Thyroid gland (tissue), 4 donors: Measurements from ENCODE around the gene P2RY2. TPM values are rescaled to one million over a fixed set of nuclear protein-coding genes. Genes with fewer than 3 reads are reported as not detected.
"Not testable (repeated sequence)": the region's sequence is repeated elsewhere in the genome, so short reads cannot be mapped to it uniquely, and the experiment has no call there.

ENCODE experiments used
- DNase-seq, 2 donors: peaks; one replicate each; pipeline ENCODE4 v3.0.0-alpha.2; 2019
- H3K27ac ChIP-seq, 3 donors: fragments of 200-600 bp; sonication (generic); 1 replicate in 2 of 3; 2 replicates in 1 of 3; pipeline ENCODE4 v1.5.1; 2016 to 2019; ENCODE audit warnings: mild to moderate bottlenecking in 1 of 3, moderate library complexity in 1 of 3
- H3K27me3 ChIP-seq: fragments of 200-600 bp; sonication (generic); one replicate; pipeline ENCODE4 v1.5.1; 2019
- H3K36me3 ChIP-seq, 2 donors: fragments of 200-600 bp; sonication (generic); one replicate each; pipeline ENCODE4 v1.5.1; 2016 to 2019
- H3K4me1 ChIP-seq, 2 donors: fragments of 200-600 bp; sonication (generic); one replicate each; pipeline ENCODE4 v1.5.1; 2017 to 2019
- H3K4me3 ChIP-seq, 3 donors: fragments of 200-600 bp; sonication (generic); replicated peaks in 1 of 3; 1 replicate in 2 of 3; 2 replicates in 1 of 3; pipeline ENCODE4 v1.5.1; 2016; ENCODE audit warnings: mild to moderate bottlenecking in 1 of 3
- H3K9me3 ChIP-seq: fragments of 200-600 bp; sonication (generic); one replicate; pipeline ENCODE4 v1.5.1; 2017
- CTCF ChIP-seq, 6 experiments: fragments of 200-600 bp in 3 of 6; fragments of 450-650 bp in 3 of 6; sonication (generic) in 3 of 6; IDR thresholded peaks; one replicate each; pipeline ENCODE4 v1.5.1; 2016 to 2019; ENCODE audit warnings: antibody characterized with exemption in 6 of 6, mild to moderate bottlenecking in 2 of 6, inconsistent platforms in 1 of 6, moderate library complexity in 1 of 6
- POLR2A ChIP-seq, 2 donors: fragments of 450-650 bp; IDR thresholded peaks; one replicate each; pipeline ENCODE4 v1.6.1; 2017; ENCODE audit warnings: antibody characterized with exemption in 2 of 2, mild to moderate bottlenecking in 2 of 2, moderate library complexity in 1 of 2
- WGBS, 2 donors: methylation state at CpG; one replicate each; pipeline ENCODE4 v1.1.5; 2017; 5-methylcytosine and 5-hydroxymethylcytosine counted together
- intact Hi-C: fragments of 100-400 bp; cut with DNase I; formaldehyde crosslinking; loops from one replicate; pipeline ENCODE4 v1.15.1; 2023
- total RNA-seq, 4 donors: library from RNA; depleted of rRNA; stranded (reverse); fragments of >200 nt; gene quantifications; one replicate each; pipeline ENCODE4 v1.2.3, GENCODE V29; 2016

P2RY2 gene
- total RNA-seq, 4 donors from 2014 or later, result 29.3 to 38.1 (median 37.7) TPM

- no peak overlapping the region for H3K4me3 ChIP-seq
- no peak for DNase-seq
- no peaks in the 10 kb centered on the region for H3K27me3 ChIP-seq
- H3K27ac ChIP-seq, result no peak overlapping the region
- peaks cover 5 to 38% of the 10 kb centered on the region in 2 donors for H3K4me1 ChIP-seq
- H3K36me3 ChIP-seq, result no peaks in the 10 kb centered on the region
- no peaks in the 10 kb centered on the region for H3K9me3 ChIP-seq
- TF ChIP-seq CTCF (IDR thresholded peaks at IDR 0.05) (no peak), POLR2A (IDR thresholded peaks at IDR 0.05) (no peak)
- intact Hi-C loops, result no loop called here
- 89% methylated on average over 18 of the region's 18 CpGs for WGBS, 2 donors
These were observed 52.9 kb downstream of the P2RY2 start for GRCh38 chr11:73270855-73271477.

GRCh38 chr11:73271478-73271865 lies 53.4 kb downstream of the P2RY2 start:
- H3K27me3 ChIP-seq, H3K36me3 ChIP-seq, intact Hi-C loops, H3K4me3 ChIP-seq, H3K27ac ChIP-seq, H3K9me3 ChIP-seq, DNase-seq: not testable (repeated sequence)
- 86 to 91% methylated on average over 10 of the region's 10 CpGs for WGBS, 2 donors
- H3K4me1 ChIP-seq, result peaks cover 5 to 38% of the 10 kb centered on the region in 2 donors

- intact Hi-C loops, result no loop called here
- Histone ChIP-seq H3K9me3 (no peaks in the 10 kb centered on the region), H3K4me1 (peaks cover 5 to 38% of the 10 kb centered on the region in 2 donors), H3K36me3 (no peaks in the 10 kb centered on the region), H3K27me3 (no peaks in the 10 kb centered on the region), H3K4me3 (no peak within 1 kb of the TSS), H3K27ac (peak within 1 kb of the TSS; percentile 7 to 39 (median 22))
- no peak for DNase-seq
- TF ChIP-seq CTCF (IDR thresholded peaks at IDR 0.05) (no peak), POLR2A (IDR thresholded peaks at IDR 0.05) (no peak)
- WGBS, 2 donors, result 78 to 89% methylated on average over 15 to 17 of the region's 17 CpGs
These were observed 54.0 kb downstream of the P2RY2 start, which contains the start of gene P2RY6 for GRCh38 chr11:73271936-73272679. Gene P2RY6 (plus strand): TSS chr11:73272338. CDS start chr11:73296519, 24,181 bp downstream.

GRCh38 chr11:73272680-73273038 lies 54.6 kb downstream of the P2RY2 start:
- Histone ChIP-seq H3K9me3 (no peaks in the 10 kb centered on the region), H3K27me3 (no peaks in the 10 kb centered on the region), H3K36me3 (no peaks in the 10 kb centered on the region), H3K27ac (peak overlapping the region; percentile 7 to 39 (median 22)), H3K4me3 (no peak overlapping the region), H3K4me1 (peaks cover 5 to 38% of the 10 kb centered on the region in 2 donors)
- no peak for TF ChIP-seq POLR2A (IDR thresholded peaks at IDR 0.05)
- TF ChIP-seq CTCF (IDR thresholded peaks at IDR 0.05), result no peak
- intact Hi-C loops, result no loop called here
- WGBS, 2 donors, result 89 to 95% methylated on average over 7 of the region's 7 CpGs
- no peak for DNase-seq

GRCh38 chr11:73273222-73273895 lies 55.3 kb downstream of the P2RY2 start:
- no peaks in the 10 kb centered on the region for H3K9me3 ChIP-seq
- intact Hi-C loops, result no loop called here
- TF ChIP-seq POLR2A (IDR thresholded peaks at IDR 0.05) (no peak), CTCF (IDR thresholded peaks at IDR 0.05) (no peak)
- 33 to 48% methylated on average over 8 of the region's 8 CpGs for WGBS, 2 donors
- peak overlapping the region; percentile 7 to 39 (median 22) for H3K27ac ChIP-seq
- H3K27me3 ChIP-seq, result no peaks in the 10 kb centered on the region
- peak; percentile 39 to 49 for DNase-seq
- no peaks in the 10 kb centered on the region for H3K36me3 ChIP-seq
- H3K4me1 ChIP-seq, result peaks cover 5 to 38% of the 10 kb centered on the region in 2 donors
- H3K4me3 ChIP-seq, result no peak overlapping the region

GRCh38 chr11:73274191-73274590 lies 56.1 kb downstream of the P2RY2 start:
- peaks cover 5 to 34% of the 10 kb centered on the region in 2 donors for H3K4me1 ChIP-seq
- intact Hi-C loops, H3K4me3 ChIP-seq, H3K9me3 ChIP-seq, DNase-seq, H3K36me3 ChIP-seq, H3K27me3 ChIP-seq, H3K27ac ChIP-seq: not testable (repeated sequence)
- 91 to 94% methylated on average over 4 of the region's 4 CpGs for WGBS, 2 donors
